ENCODE measurements around the gene THOC2.
"Not testable (repeated sequence)": the region's sequence is repeated elsewhere in the genome, so short reads cannot be mapped to it uniquely, and the experiment has no call there.

Gene THOC2, protein sequence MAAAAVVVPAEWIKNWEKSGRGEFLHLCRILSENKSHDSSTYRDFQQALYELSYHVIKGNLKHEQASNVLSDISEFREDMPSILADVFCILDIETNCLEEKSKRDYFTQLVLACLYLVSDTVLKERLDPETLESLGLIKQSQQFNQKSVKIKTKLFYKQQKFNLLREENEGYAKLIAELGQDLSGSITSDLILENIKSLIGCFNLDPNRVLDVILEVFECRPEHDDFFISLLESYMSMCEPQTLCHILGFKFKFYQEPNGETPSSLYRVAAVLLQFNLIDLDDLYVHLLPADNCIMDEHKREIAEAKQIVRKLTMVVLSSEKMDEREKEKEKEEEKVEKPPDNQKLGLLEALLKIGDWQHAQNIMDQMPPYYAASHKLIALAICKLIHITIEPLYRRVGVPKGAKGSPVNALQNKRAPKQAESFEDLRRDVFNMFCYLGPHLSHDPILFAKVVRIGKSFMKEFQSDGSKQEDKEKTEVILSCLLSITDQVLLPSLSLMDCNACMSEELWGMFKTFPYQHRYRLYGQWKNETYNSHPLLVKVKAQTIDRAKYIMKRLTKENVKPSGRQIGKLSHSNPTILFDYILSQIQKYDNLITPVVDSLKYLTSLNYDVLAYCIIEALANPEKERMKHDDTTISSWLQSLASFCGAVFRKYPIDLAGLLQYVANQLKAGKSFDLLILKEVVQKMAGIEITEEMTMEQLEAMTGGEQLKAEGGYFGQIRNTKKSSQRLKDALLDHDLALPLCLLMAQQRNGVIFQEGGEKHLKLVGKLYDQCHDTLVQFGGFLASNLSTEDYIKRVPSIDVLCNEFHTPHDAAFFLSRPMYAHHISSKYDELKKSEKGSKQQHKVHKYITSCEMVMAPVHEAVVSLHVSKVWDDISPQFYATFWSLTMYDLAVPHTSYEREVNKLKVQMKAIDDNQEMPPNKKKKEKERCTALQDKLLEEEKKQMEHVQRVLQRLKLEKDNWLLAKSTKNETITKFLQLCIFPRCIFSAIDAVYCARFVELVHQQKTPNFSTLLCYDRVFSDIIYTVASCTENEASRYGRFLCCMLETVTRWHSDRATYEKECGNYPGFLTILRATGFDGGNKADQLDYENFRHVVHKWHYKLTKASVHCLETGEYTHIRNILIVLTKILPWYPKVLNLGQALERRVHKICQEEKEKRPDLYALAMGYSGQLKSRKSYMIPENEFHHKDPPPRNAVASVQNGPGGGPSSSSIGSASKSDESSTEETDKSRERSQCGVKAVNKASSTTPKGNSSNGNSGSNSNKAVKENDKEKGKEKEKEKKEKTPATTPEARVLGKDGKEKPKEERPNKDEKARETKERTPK (N-terminal part only)
- 106 to 116 (median 116) reads per million in 3 donors for total RNA-seq

DNA sequence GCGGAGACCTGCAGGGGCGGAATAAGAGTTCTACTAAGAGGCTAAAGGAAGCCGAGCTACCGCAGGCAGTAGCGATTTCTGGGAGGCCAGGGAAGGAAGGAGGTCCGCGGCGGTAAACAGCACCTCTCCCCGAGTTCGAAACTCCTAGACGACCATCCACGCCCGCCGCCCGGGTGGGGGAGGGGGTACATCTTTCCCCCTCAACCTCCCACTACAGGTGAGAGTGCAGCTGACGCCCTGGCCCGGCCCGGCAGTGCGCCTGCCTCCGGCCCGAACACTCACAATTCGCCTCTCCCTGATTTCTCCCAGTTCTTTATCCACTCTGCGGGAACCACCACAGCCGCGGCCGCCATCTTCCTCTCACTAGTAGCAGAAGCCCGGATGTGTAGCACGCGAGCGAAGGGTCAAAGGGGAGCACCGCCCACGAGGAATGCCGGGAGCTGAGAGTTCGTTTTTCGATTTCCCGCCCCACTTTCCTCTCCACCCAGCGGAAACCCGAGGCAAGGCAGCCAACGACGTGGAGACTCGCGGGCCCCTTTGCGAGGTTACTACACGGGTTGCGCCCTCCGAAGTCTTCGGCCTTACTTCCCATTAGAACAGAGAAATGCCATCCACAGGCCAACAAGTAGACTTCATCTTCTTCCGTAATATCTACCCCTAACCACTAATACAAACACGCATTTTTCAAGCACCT is at the start of gene THOC2:
Gene THOC2, minus strand, starts transcription at position 383 of the 694 bp plus-strand sequence. Its CDS starts 30 bp downstream, at position 353.
- Histone ChIP-seq H3K36me3 (ENCODE audit: control insufficient read depth, insufficient read depth, low read length) (no peaks in the 10 kb centered on the region), H3K4me3 (ENCODE audit: insufficient read depth, low read depth, low read length, poor library complexity, severe bottlenecking) (peak within 1 kb of the TSS; percentile 80), H3K9me3 (ENCODE audit: control insufficient read depth, low read length) (no peaks in the 10 kb centered on the region), H3K27ac (ENCODE audit: insufficient read depth, low read length, poor library complexity, severe bottlenecking) (peak within 1 kb of the TSS; percentile 60), H3K27me3 (replicated peaks; ENCODE audit: control insufficient read depth, insufficient read depth, low read length, poor library complexity, severe bottlenecking) (no peaks in the 10 kb centered on the region), H3K4me1 (ENCODE audit: control insufficient read depth, insufficient read depth, low read length, poor library complexity, severe bottlenecking) (peaks cover 4% of the 10 kb centered on the region)
- DNase-seq: peak; percentile 47 to 69 (median 69)

DNA sequence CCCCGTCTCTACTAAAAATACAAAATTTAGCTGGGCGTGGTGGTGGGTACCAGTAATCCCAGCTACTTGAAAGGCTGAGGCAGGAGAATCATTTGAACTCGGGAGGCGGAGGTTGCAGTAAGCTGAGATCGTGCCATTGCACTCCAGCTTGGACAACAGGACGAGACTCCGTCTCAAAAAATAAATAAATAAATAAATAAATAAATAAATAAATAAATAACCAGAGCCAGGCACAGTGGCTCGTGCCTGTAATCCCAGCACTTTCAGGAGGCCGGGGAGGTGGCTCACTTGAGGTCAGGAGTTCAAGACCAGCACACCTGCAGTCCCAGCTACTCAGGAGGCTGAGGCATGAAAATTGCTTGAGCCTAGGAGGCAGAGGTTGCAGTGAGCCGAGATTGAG is 48.9 kb upstream of the THOC2 start:
- H3K9me3 ChIP-seq (ENCODE audit: control insufficient read depth, low read length); H3K27ac ChIP-seq (ENCODE audit: insufficient read depth, low read length, poor library complexity, severe bottlenecking); H3K36me3 ChIP-seq (ENCODE audit: control insufficient read depth, insufficient read depth, low read length); H3K27me3 ChIP-seq (replicated peaks; ENCODE audit: control insufficient read depth, insufficient read depth, low read length, poor library complexity, severe bottlenecking); H3K4me1 ChIP-seq (ENCODE audit: control insufficient read depth, insufficient read depth, low read length, poor library complexity, severe bottlenecking); H3K4me3 ChIP-seq (ENCODE audit: insufficient read depth, low read depth, low read length, poor library complexity, severe bottlenecking); DNase-seq: not testable (repeated sequence)

DNA sequence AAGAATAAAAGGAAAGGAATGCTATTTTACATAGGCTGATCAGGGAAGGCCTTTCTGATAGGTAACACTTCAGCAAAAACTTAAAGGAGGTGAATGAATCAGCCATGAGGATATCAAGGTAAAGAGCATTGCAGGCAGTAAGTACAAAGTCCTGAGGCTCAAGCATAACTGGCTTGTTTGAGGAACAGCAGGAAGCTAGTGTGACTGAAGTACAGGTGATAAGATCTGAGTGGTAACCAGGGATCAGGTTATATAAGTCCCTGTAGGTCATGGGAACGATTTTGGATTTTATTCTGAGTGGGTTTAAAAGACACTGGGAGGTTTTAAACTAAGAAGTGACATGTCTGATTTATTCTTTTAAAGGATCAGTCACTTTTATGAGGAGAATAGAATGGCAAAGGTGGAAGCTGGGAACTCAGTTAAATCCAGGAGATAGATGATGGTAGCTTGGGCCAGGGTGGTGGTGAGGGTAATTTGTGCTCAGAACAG is 47.1 kb upstream of the THOC2 start:
- no peak overlapping the region for H3K27ac ChIP-seq (ENCODE audit: insufficient read depth, low read length, poor library complexity, severe bottlenecking)
- H3K4me3 ChIP-seq (ENCODE audit: insufficient read depth, low read depth, low read length, poor library complexity, severe bottlenecking): no peak overlapping the region
- no peaks in the 10 kb centered on the region for H3K4me1 ChIP-seq (ENCODE audit: control insufficient read depth, insufficient read depth, low read length, poor library complexity, severe bottlenecking)
- H3K27me3 ChIP-seq (replicated peaks; ENCODE audit: control insufficient read depth, insufficient read depth, low read length, poor library complexity, severe bottlenecking): no peaks in the 10 kb centered on the region
- no peaks in the 10 kb centered on the region for H3K9me3 ChIP-seq (ENCODE audit: control insufficient read depth, low read length)
- H3K36me3 ChIP-seq (ENCODE audit: control insufficient read depth, insufficient read depth, low read length): no peaks in the 10 kb centered on the region
- DNase-seq: no peak

DNA sequence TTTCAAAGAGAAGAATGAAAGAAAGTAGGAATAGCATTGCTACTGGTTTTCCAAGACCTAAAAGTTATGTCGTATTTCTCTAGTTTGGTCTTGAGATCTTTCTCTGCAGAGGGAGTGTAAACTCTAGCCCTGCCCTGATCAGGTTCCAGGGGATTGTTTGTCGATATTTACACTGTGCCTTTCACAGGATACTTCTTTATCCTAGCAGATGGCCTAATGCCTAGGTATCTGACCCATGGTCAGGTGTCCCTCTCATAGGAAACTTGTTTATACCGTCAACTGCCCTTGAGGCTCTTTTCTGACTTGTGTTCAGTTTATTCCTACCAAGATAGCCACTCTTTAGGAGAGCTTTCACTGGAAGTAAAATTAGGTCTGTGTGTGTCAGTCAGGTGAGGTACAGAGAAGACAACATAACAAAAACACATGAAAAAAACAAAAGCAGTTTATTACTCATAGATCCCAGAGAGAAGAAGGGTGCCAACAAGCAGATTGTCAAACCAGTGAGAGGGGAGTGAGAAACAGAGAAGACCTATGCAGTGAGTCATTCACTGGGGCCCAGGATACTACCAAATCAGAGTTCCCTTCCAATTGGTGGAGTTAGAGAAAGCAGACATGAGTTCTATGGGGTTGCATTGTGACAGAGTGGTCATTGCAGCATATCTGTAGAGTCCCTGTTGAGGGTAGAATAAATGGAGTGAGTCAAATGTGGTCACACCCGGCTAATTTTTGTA is 40.6 kb upstream of the THOC2 start:
- H3K9me3 ChIP-seq (ENCODE audit: control insufficient read depth, low read length): no peaks in the 10 kb centered on the region
- no peaks in the 10 kb centered on the region for H3K36me3 ChIP-seq (ENCODE audit: control insufficient read depth, insufficient read depth, low read length)
- no peak overlapping the region for H3K27ac ChIP-seq (ENCODE audit: insufficient read depth, low read length, poor library complexity, severe bottlenecking)
- H3K27me3 ChIP-seq (replicated peaks; ENCODE audit: control insufficient read depth, insufficient read depth, low read length, poor library complexity, severe bottlenecking): no peaks in the 10 kb centered on the region
- no peaks in the 10 kb centered on the region for H3K4me1 ChIP-seq (ENCODE audit: control insufficient read depth, insufficient read depth, low read length, poor library complexity, severe bottlenecking)
- no peak overlapping the region for H3K4me3 ChIP-seq (ENCODE audit: insufficient read depth, low read depth, low read length, poor library complexity, severe bottlenecking)
- DNase-seq: no peak

GRCh38 chrX:123771449-123772064 is 38.7 kb upstream of the THOC2 start:
- Histone ChIP-seq H3K4me1 (ENCODE audit: control insufficient read depth, insufficient read depth, low read length, poor library complexity, severe bottlenecking) (no peaks in the 10 kb centered on the region), H3K9me3 (ENCODE audit: control insufficient read depth, low read length) (no peaks in the 10 kb centered on the region), H3K4me3 (ENCODE audit: insufficient read depth, low read depth, low read length, poor library complexity, severe bottlenecking) (no peak overlapping the region), H3K27me3 (replicated peaks; ENCODE audit: control insufficient read depth, insufficient read depth, low read length, poor library complexity, severe bottlenecking) (no peaks in the 10 kb centered on the region), H3K36me3 (ENCODE audit: control insufficient read depth, insufficient read depth, low read length) (no peaks in the 10 kb centered on the region), H3K27ac (ENCODE audit: insufficient read depth, low read length, poor library complexity, severe bottlenecking) (no peak overlapping the region)
- DNase-seq: no peak

DNA sequence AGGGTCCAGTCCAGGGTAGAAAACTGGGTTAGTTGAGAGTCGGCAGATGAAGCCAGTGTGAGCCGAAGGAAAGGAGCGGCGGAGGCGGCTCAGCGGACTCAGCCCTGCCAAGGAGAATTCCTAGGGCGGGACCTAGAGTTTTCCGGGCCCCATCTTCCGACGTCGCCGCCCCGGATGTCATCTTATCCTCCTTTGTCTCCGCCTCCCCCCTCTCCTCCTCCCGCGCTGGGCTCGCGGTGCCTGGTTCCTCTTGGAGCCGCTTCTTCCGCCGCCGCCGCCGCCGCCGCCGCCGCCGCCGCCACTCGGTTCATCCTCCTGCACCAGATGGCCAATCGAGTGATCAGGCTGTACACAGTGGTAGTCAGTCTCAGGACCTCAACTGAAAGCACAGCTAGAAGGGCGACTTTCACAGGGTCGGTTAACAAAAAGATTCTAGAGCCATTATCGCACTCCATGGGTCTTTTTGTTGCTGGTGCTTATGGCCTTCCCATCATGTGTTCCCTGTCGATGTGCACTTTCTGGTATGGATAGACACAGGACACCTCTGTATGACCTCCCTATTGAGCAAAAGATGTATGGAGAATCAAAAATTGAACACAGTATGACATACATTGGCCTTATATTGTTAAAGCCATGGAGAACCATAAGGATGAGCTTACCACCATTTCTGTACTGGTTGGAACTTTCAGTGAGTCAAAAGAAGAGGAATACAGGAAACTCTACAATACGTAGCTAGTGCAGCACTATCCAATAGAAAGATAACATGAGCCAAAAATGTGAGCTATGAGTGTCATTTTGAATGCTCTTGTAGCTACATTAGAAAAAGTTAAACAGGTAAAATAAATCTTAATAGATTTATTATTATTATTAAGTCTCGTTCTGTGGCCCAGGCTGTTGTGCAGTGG is 32.4 kb upstream of the THOC2 start:
- no peak overlapping the region for H3K27ac ChIP-seq (ENCODE audit: insufficient read depth, low read length, poor library complexity, severe bottlenecking)
- H3K27me3 ChIP-seq (replicated peaks; ENCODE audit: control insufficient read depth, insufficient read depth, low read length, poor library complexity, severe bottlenecking): no peaks in the 10 kb centered on the region
- H3K4me1 ChIP-seq (ENCODE audit: control insufficient read depth, insufficient read depth, low read length, poor library complexity, severe bottlenecking): no peaks in the 10 kb centered on the region
- H3K9me3 ChIP-seq (ENCODE audit: control insufficient read depth, low read length): no peaks in the 10 kb centered on the region
- peak; percentile 1 to 35 (median 32) for DNase-seq
- no peaks in the 10 kb centered on the region for H3K36me3 ChIP-seq (ENCODE audit: control insufficient read depth, insufficient read depth, low read length)
- H3K4me3 ChIP-seq (ENCODE audit: insufficient read depth, low read depth, low read length, poor library complexity, severe bottlenecking): peak overlapping the region; percentile 35

GRCh38 chrX:123759849-123760248 is 27.0 kb upstream of the THOC2 start:
- not testable (repeated sequence) for H3K36me3 ChIP-seq (ENCODE audit: control insufficient read depth, insufficient read depth, low read length); DNase-seq; H3K4me1 ChIP-seq (ENCODE audit: control insufficient read depth, insufficient read depth, low read length, poor library complexity, severe bottlenecking); H3K4me3 ChIP-seq (ENCODE audit: insufficient read depth, low read depth, low read length, poor library complexity, severe bottlenecking); H3K27ac ChIP-seq (ENCODE audit: insufficient read depth, low read length, poor library complexity, severe bottlenecking); H3K9me3 ChIP-seq (ENCODE audit: control insufficient read depth, low read length); H3K27me3 ChIP-seq (replicated peaks; ENCODE audit: control insufficient read depth, insufficient read depth, low read length, poor library complexity, severe bottlenecking)

DNA sequence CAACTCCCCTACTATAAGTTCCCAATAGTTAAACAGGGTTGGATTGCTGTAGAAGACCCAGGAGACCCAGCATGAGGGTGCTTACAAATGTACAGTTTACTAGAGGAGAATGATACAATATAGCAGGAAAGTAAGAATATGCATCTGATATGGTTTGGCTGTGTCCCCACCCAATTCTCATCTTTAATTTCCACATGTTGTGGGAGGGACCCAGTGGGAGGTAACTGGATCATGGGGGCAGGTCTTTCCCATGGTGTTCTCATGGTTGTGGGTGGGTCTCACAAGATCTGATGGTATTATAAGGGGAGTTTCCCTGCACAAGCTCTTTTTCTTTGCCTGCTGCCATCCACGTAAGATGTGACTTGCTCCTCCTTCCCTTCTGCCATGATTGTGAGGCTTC is 24.9 kb upstream of the THOC2 start:
- not testable (repeated sequence) for H3K9me3 ChIP-seq (ENCODE audit: control insufficient read depth, low read length); H3K4me1 ChIP-seq (ENCODE audit: control insufficient read depth, insufficient read depth, low read length, poor library complexity, severe bottlenecking); DNase-seq; H3K27ac ChIP-seq (ENCODE audit: insufficient read depth, low read length, poor library complexity, severe bottlenecking); H3K36me3 ChIP-seq (ENCODE audit: control insufficient read depth, insufficient read depth, low read length); H3K27me3 ChIP-seq (replicated peaks; ENCODE audit: control insufficient read depth, insufficient read depth, low read length, poor library complexity, severe bottlenecking); H3K4me3 ChIP-seq (ENCODE audit: insufficient read depth, low read depth, low read length, poor library complexity, severe bottlenecking)
